ENCODE data around the gene LGI2.

DNA sequence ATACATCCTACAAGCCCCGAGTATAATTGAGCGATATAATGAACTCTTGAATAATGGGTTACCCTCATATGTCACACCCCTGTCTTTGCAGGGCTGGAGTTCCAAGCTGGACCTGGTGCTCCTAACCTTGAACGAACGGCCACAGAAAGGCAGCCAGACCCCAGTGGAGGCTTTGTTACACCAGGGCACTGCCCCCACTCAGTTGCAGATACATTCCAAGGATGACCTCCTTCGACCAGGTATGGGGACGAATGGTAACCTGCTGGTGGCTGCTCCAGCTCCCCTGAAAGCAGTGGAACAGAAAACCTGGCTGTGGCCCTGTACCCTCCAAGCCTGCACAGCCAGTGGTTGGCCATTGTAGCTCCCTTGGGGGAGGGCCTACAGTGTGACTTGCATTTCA lies 61.3 kb downstream of the LGI2 start:
- TF ChIP-seq POLR2AphosphoS5 (IDR thresholded peaks at IDR 0.05; ENCODE audit: low read depth, low read length) = no peak
- no peak for TF ChIP-seq TAF1 (IDR thresholded peaks at IDR 0.05; ENCODE audit: borderline replicate concordance, low read depth, low read length)
- no peak for TF ChIP-seq POLR2A (IDR thresholded peaks at IDR 0.05; ENCODE audit: low read depth, low read length)
